IMR-90 (cell line): Measurements from ENCODE around the gene BCL2L1. TPM values are rescaled to one million over a fixed set of nuclear protein-coding genes. Genes with fewer than 3 reads are reported as not detected.

Source experiments
- ATAC-seq: fragments of 200-7000 bp; cut with Tn5 transposase; 2 replicates; pipeline ENCODE4 v1.9.1; 2020; ENCODE audit warnings: low read depth, mild to moderate bottlenecking, moderate library complexity
- BruUV-seq: library from RNA; stranded (reverse); fragments of 400-500 nt; replicated peaks from 2 replicates; lab custom pipeline; 2021; lab: Mats Ljungman, UMichigan
- CTCF ChIA-PET: fragments of 300-600 bp; formaldehyde crosslinking; extraction: SDS; loops from one replicate; lab custom pipeline; 2021; ENCODE audit warnings: antibody characterized with exemption; lab: Yijun Ruan, JAX
- POLR2A ChIA-PET: fragments of 300-600 bp; sonication (Branson Sonifier 250); formaldehyde crosslinking; loops from one replicate; lab custom pipeline; 2022; ENCODE audit warnings: antibody characterized with exemption; ENCODE audit not compliant: unreplicated experiment; lab: Charles Lee
- DNase-seq: peaks from one replicate; pipeline ENCODE4 v3.0.0; 2013
- H2AFZ ChIP-seq: replicated peaks from 2 replicates; pipeline ENCODE3; 2013; ENCODE audit warnings: low read length, mild to moderate bottlenecking; ENCODE audit not compliant: poor library complexity
- H2AK5ac ChIP-seq: 2 replicates; pipeline ENCODE4 v1.6.1; 2013; ENCODE audit warnings: low read depth, low read length, inconsistent platforms
- H2AK9ac ChIP-seq: replicated peaks from 2 replicates; pipeline ENCODE3; 2013; ENCODE audit warnings: mild to moderate bottlenecking, low read depth, low read length, moderate library complexity; ENCODE audit not compliant: poor library complexity
- H2BK120ac ChIP-seq: 2 replicates; pipeline ENCODE4 v1.6.1; 2013; ENCODE audit warnings: low read depth, low read length, inconsistent platforms
- H2BK15ac ChIP-seq: 3 replicates; pipeline ENCODE4 v1.6.1; 2013; ENCODE audit warnings: low read depth, low read length, inconsistent platforms
- H2BK20ac ChIP-seq: 2 replicates; pipeline ENCODE4 v1.6.1; 2013; ENCODE audit warnings: low read depth, mild to moderate bottlenecking, inconsistent platforms, low read length, moderate library complexity
- H2BK5ac ChIP-seq: 2 replicates; pipeline ENCODE4 v1.6.1; 2013; ENCODE audit warnings: mild to moderate bottlenecking, low read depth, low read length, inconsistent platforms; ENCODE audit not compliant: poor library complexity, severe bottlenecking
- H3K14ac ChIP-seq: replicated peaks from 2 replicates; pipeline ENCODE4 v1.6.1; 2013; ENCODE audit warnings: low read depth, low read length, inconsistent platforms
- H3K18ac ChIP-seq: 2 replicates; pipeline ENCODE4 v1.6.1; 2013; ENCODE audit warnings: low read depth, low read length, control low read depth
- H3K23ac ChIP-seq: 2 replicates; pipeline ENCODE4 v1.6.1; 2013; ENCODE audit warnings: low read depth, low read length, inconsistent platforms
- H3K27ac ChIP-seq: 2 replicates; pipeline ENCODE4 v1.5.1; 2013; ENCODE audit warnings: mild to moderate bottlenecking, control low read depth, low read length; ENCODE audit not compliant: insufficient read depth
- H3K27me3 ChIP-seq: 2 replicates; pipeline ENCODE4 v1.6.1; 2013; ENCODE audit warnings: low read length; ENCODE audit not compliant: control insufficient read depth, insufficient read depth
- H3K36me3 ChIP-seq: 2 replicates; pipeline ENCODE4 v1.6.1; 2013; ENCODE audit warnings: low read length, mixed read lengths; ENCODE audit not compliant: control insufficient read depth, insufficient read depth
- H3K4ac ChIP-seq: 2 replicates; pipeline ENCODE4 v1.6.1; 2013; ENCODE audit warnings: low read depth, low read length, inconsistent platforms
- H3K4me1 ChIP-seq: 2 replicates; pipeline ENCODE4 v1.6.1; 2013; ENCODE audit warnings: low read length, mixed read lengths; ENCODE audit not compliant: control insufficient read depth, insufficient read depth
- H3K4me2 ChIP-seq: 2 replicates; pipeline ENCODE4 v1.6.1; 2013; ENCODE audit warnings: low read depth, mild to moderate bottlenecking, control low read depth, low read length, moderate library complexity
- H3K4me3 ChIP-seq: 2 replicates; pipeline ENCODE4 v1.5.1; 2013; ENCODE audit warnings: low read depth, mild to moderate bottlenecking, control low read depth, low read length, moderate library complexity; ENCODE audit not compliant: insufficient read depth
- H3K56ac ChIP-seq: 2 replicates; pipeline ENCODE4 v1.6.1; 2013; ENCODE audit warnings: low read length, inconsistent platforms; ENCODE audit not compliant: insufficient read depth; ENCODE audit errors: extremely low read depth
- H3K79me1 ChIP-seq, 2 experiments: 2 replicates each; pipeline ENCODE4 v1.6.1; 2013; ENCODE audit warnings: low read length in 2 of 2, inconsistent platforms in 1 of 2, low read depth in 1 of 2
- H3K9ac ChIP-seq: 2 replicates; pipeline ENCODE4 v1.6.1; 2013; ENCODE audit warnings: low read depth, low read length, control low read depth
- H3K9me1 ChIP-seq: 2 replicates; pipeline ENCODE4 v1.6.1; 2013; ENCODE audit warnings: low read length, inconsistent platforms; ENCODE audit not compliant: insufficient read depth
- H3K9me3 ChIP-seq: 2 replicates; pipeline ENCODE4 v1.6.1; 2013; ENCODE audit warnings: low read length; ENCODE audit not compliant: control insufficient read depth, insufficient read depth
- H4K20me1 ChIP-seq: 2 replicates; pipeline ENCODE4 v1.6.1; 2013; ENCODE audit warnings: low read length, inconsistent platforms; ENCODE audit not compliant: insufficient read depth
- H4K5ac ChIP-seq: 2 replicates; pipeline ENCODE4 v1.6.1; 2013; ENCODE audit warnings: mild to moderate bottlenecking, low read depth, low read length, control low read depth
- H4K8ac ChIP-seq, 2 experiments: 2 replicates each; pipeline ENCODE4 v1.6.1; 2013; ENCODE audit warnings: low read depth in 2 of 2, low read length in 2 of 2, control low read depth in 1 of 2, inconsistent platforms in 1 of 2
- H4K91ac ChIP-seq: 2 replicates; pipeline ENCODE4 v1.6.1; 2013; ENCODE audit warnings: low read depth, low read length, inconsistent platforms; ENCODE audit not compliant: insufficient read depth
- BHLHE40 ChIP-seq: fragments of 150-350 bp; IDR thresholded peaks from 2 replicates; pipeline ENCODE4 v1.6.1; 2016; ENCODE audit warnings: mild to moderate bottlenecking, low read depth, low read length
- CTCF ChIP-seq: conservative IDR thresholded peaks from 2 replicates; pipeline ENCODE4 v1.5.1; 2012; ENCODE audit warnings: mild to moderate bottlenecking, low read depth, low read length, improper control_type of control experiment
- FOS ChIP-seq: fragments of 150-350 bp; IDR thresholded peaks from 2 replicates; pipeline ENCODE4 v1.6.1; 2016; ENCODE audit warnings: low read depth, low read length
- MAFK ChIP-seq: IDR thresholded peaks from 2 replicates; pipeline ENCODE4 v1.6.1; 2012; ENCODE audit warnings: low read depth, low read length, improper control_type of control experiment
- MXI1 ChIP-seq: IDR thresholded peaks from 2 replicates; pipeline ENCODE4 v1.6.1; 2012; ENCODE audit warnings: low read depth, mild to moderate bottlenecking, low read length, moderate library complexity, borderline replicate concordance
- POLR2A ChIP-seq: IDR thresholded peaks from 2 replicates; pipeline ENCODE4 v1.6.1; 2012; ENCODE audit warnings: mild to moderate bottlenecking, low read depth, low read length
- RCOR1 ChIP-seq: IDR thresholded peaks from 2 replicates; pipeline ENCODE4 v1.6.1; 2012; ENCODE audit warnings: mild to moderate bottlenecking, low read length, improper control_type of control experiment; ENCODE audit not compliant: insufficient replicate concordance
- RFX5 ChIP-seq: IDR thresholded peaks from 2 replicates; pipeline ENCODE4 v1.8.0; 2012; ENCODE audit warnings: low read depth, mild to moderate bottlenecking, low read length, moderate library complexity
- USF2 ChIP-seq: fragments of 150-350 bp; IDR thresholded peaks from 2 replicates; pipeline ENCODE4 v1.6.1; 2017; ENCODE audit warnings: mild to moderate bottlenecking, antibody characterized with exemption, low read length, low read depth
- WGBS, 2 experiments: methylation state at CpG; one replicate each; pipeline versions ENCODE4 v1.1.5 to v1.1.7; 2013; ENCODE audit warnings: missing lambda C conversion rate in 2 of 2; ENCODE audit not compliant: insufficient read length in 1 of 2; ENCODE audit errors: extremely low coverage in 2 of 2; 5-methylcytosine and 5-hydroxymethylcytosine counted together
- dilution Hi-C: fragments of 300-500 bp; cut with HindIII; formaldehyde crosslinking; loops from one replicate; pipeline ENCODE4 v1.14.3; 2018; ENCODE audit warnings: low sequenced_read_pairs; ENCODE audit not compliant: unreplicated experiment
- in situ Hi-C: fragments of 300-500 bp; cut with MboI; formaldehyde crosslinking; loops from 3 replicates; pipeline ENCODE4 v1.14.3; 2019; ENCODE audit warnings: low sequenced_read_pairs, inconsistent platforms, mixed read lengths
- intact Hi-C: fragments of 100-400 bp; cut with micrococcal nuclease; formaldehyde crosslinking; loops from 2 replicates; pipeline ENCODE4 v1.10.0; 2022
- polyA plus RNA-seq, 3 experiments: library from polyadenylated mRNA; depleted of rRNA; stranded (reverse); fragments of >200 nt; gene quantifications; 2 replicates each; pipeline ENCODE4 v1.2.3, GENCODE V29; 2012; ENCODE audit warnings: low replicate concordance in 1 of 3
- total RNA-seq: library from RNA; depleted of rRNA; stranded (reverse); fragments of >200 nt; gene quantifications from 2 replicates; pipeline ENCODE4 v1.2.3, GENCODE V29; 2012
- TF ChIP-seq, protein P1 (sequence below): fragments of 150-350 bp; IDR thresholded peaks from 2 replicates; pipeline ENCODE4 v1.6.1; 2016; ENCODE audit warnings: low read depth, mild to moderate bottlenecking, low read length, moderate library complexity, borderline replicate concordance

Gene BCL2L1
- total and polyA plus RNA-seq, 2 of the 4 experiments (the other 2 are of a cell fraction), result 40.2 to 41.9 TPM

GRCh38 chr20:31708736-31709534, 13.7 kb downstream of the BCL2L1 start:
- H4K5ac ChIP-seq, result no peak overlapping the region
- no TSS peak for BruUV-seq
- no peak overlapping the region for H3K18ac ChIP-seq
- CTCF ChIA-PET, result no interaction called here
- H3K36me3 ChIP-seq, result peaks cover 21% of the 10 kb centered on the region
- H2BK15ac ChIP-seq, result no peak overlapping the region
- no peaks in the 10 kb centered on the region for H3K27me3 ChIP-seq
- intact Hi-C loops, result no loop called here
- no peak overlapping the region for H3K56ac ChIP-seq
- DNase-seq, result no peak
- no peak overlapping the region for H3K14ac ChIP-seq
- no peak overlapping the region for H3K4me2 ChIP-seq
- no peak overlapping the region for H4K8ac ChIP-seq
- dilution Hi-C loops, result no loop called here
- H3K4ac ChIP-seq, result no peak overlapping the region
- H3K79me1 ChIP-seq, result peaks cover 46 to 85% of the 10 kb centered on the region in 2 experiments
- no peak overlapping the region for H3K9ac ChIP-seq
- H2BK20ac ChIP-seq, result no peak overlapping the region
- in situ Hi-C loops, result no loop called here
- no peak overlapping the region for H3K23ac ChIP-seq
- peaks cover 37% of the 10 kb centered on the region for H3K9me1 ChIP-seq
- H3K9me3 ChIP-seq, result no peaks in the 10 kb centered on the region
- TF ChIP-seq MXI1, result no peak
- TF ChIP-seq RFX5, result no peak
- no peak for TF ChIP-seq MAFK
- no peak for TF ChIP-seq POLR2A
- TF ChIP-seq, protein P1, sequence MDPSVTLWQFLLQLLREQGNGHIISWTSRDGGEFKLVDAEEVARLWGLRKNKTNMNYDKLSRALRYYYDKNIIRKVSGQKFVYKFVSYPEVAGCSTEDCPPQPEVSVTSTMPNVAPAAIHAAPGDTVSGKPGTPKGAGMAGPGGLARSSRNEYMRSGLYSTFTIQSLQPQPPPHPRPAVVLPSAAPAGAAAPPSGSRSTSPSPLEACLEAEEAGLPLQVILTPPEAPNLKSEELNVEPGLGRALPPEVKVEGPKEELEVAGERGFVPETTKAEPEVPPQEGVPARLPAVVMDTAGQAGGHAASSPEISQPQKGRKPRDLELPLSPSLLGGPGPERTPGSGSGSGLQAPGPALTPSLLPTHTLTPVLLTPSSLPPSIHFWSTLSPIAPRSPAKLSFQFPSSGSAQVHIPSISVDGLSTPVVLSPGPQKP, result no peak
- no peak for TF ChIP-seq USF2
- no peak for TF ChIP-seq CTCF
- TF ChIP-seq BHLHE40, result no peak
- TF ChIP-seq RCOR1, result no peak
- TF ChIP-seq FOS, result no peak
- no CpG with 5 or more reads among the region's 11 CpGs for WGBS, 2 experiments
- H4K20me1 ChIP-seq, result no peaks in the 10 kb centered on the region
- H4K91ac ChIP-seq, result no peak overlapping the region
- no peak overlapping the region for H3K27ac ChIP-seq
- H2AFZ ChIP-seq, result no peak overlapping the region
- H2AK5ac ChIP-seq, result no peak overlapping the region
- no peak for ATAC-seq
- peaks cover 19% of the 10 kb centered on the region for H3K4me1 ChIP-seq
- H2AK9ac ChIP-seq, result no peak overlapping the region
- no peak overlapping the region for H2BK5ac ChIP-seq
- POLR2A ChIA-PET, result no interaction called here
- H3K4me3 ChIP-seq, result no peak overlapping the region
- H2BK120ac ChIP-seq, result no peak overlapping the region
